Endothelial cell of umbilical vein (primary cell): ENCODE measurements around the gene CEP128. TPM values are rescaled to one million over a fixed set of nuclear protein-coding genes. Genes with fewer than 3 reads are reported as not detected.

ENCODE experiments used
- BruUV-seq: library from RNA; stranded (reverse); fragments of 400-500 nt; replicated peaks from 2 replicates; lab custom pipeline; 2021; lab: Mats Ljungman, UMichigan
- CTCF ChIA-PET: fragments of 300-600, 350-600 bp; sonication (Branson Sonifier 250); formaldehyde crosslinking; loops from one replicate; lab custom pipeline; 2021; ENCODE audit warnings: antibody characterized with exemption, inconsistent platforms; lab: Charles Lee
- POLR2A ChIA-PET: fragments of 300-600, 350-600 bp; sonication (Branson Sonifier 250); formaldehyde crosslinking; loops from one replicate; lab custom pipeline; 2021; ENCODE audit warnings: antibody characterized with exemption, inconsistent platforms; lab: Charles Lee
- DNase-seq: peaks from one replicate; pipeline ENCODE4 v3.0.0-alpha.2; 2011; ENCODE audit warnings: low read depth, low spot score
- FAIRE-seq: peaks from 2 replicates; lab custom pipeline; 2011; peaks lifted over from hg19 to GRCh38; lab: Jason Lieb, UNC
- H2AFZ ChIP-seq: 2 replicates; pipeline ENCODE4 v1.6.0; 2012; ENCODE audit warnings: low read depth, low read length, control low read depth, inconsistent platforms
- H3K27ac ChIP-seq: 2 replicates; pipeline ENCODE4 v1.5.1; 2011; ENCODE audit warnings: low read depth, mild to moderate bottlenecking, control low read depth, low read length, moderate library complexity; ENCODE audit not compliant: insufficient read depth
- H3K27me3 ChIP-seq, 2 experiments: 2 replicates each; pipeline versions ENCODE4 v1.6.0 to v1.6.1; 2011; ENCODE audit warnings: low read length in 2 of 2, mixed read lengths in 1 of 2; ENCODE audit not compliant: control insufficient read depth in 2 of 2, insufficient read depth in 2 of 2
- H3K36me3 ChIP-seq, 2 experiments: 2 replicates in 1 of 2; 3 replicates in 1 of 2; pipeline ENCODE4 v1.5.1; 2011; ENCODE audit warnings: low read length in 2 of 2, mild to moderate bottlenecking in 1 of 2, moderate library complexity in 1 of 2; ENCODE audit not compliant: control insufficient read depth in 2 of 2, insufficient read depth in 2 of 2; ENCODE audit errors: extremely low read depth in 1 of 2
- H3K4me1 ChIP-seq: 3 replicates; pipeline ENCODE4 v1.5.1; 2011; ENCODE audit warnings: mild to moderate bottlenecking, low read length; ENCODE audit not compliant: control insufficient read depth, insufficient read depth; ENCODE audit errors: extremely low read depth
- H3K4me2 ChIP-seq: 2 replicates; pipeline ENCODE4 v1.6.1; 2011; ENCODE audit warnings: low read length, control low read depth, mixed read lengths; ENCODE audit not compliant: insufficient read depth
- H3K4me3 ChIP-seq, 3 experiments: fragments of 200-600 bp in 1 of 3; sonication (generic), shearing (Covaris generic) in 1 of 3; replicated peaks in 1 of 3; 2 replicates each; pipeline ENCODE4 v1.5.1; 2011 to 2016; ENCODE audit warnings: control low read depth in 3 of 3, low read length in 3 of 3, mild to moderate bottlenecking in 2 of 3, inconsistent platforms in 1 of 3, low read depth in 1 of 3, moderate library complexity in 1 of 3; ENCODE audit not compliant: insufficient read depth in 1 of 3
- H3K79me2 ChIP-seq: 2 replicates; pipeline ENCODE4 v1.6.0; 2012; ENCODE audit warnings: low read length, inconsistent platforms; ENCODE audit not compliant: control insufficient read depth, insufficient read depth
- H3K9ac ChIP-seq: replicated peaks from 2 replicates; pipeline ENCODE3; 2011; ENCODE audit warnings: low read length, control low read depth; ENCODE audit not compliant: insufficient read depth; ENCODE audit errors: extremely low read depth
- H3K9me1 ChIP-seq: replicated peaks from 3 replicates; pipeline ENCODE4 v1.6.0; 2011; ENCODE audit warnings: mild to moderate bottlenecking, low read length; ENCODE audit not compliant: control insufficient read depth, insufficient read depth; ENCODE audit errors: extremely low read depth
- H3K9me3 ChIP-seq: replicated peaks from 2 replicates; pipeline ENCODE4 v1.5.1; 2012; ENCODE audit warnings: low read length, inconsistent platforms; ENCODE audit not compliant: control insufficient read depth, insufficient read depth
- H4K20me1 ChIP-seq: replicated peaks from 2 replicates; pipeline ENCODE3; 2011; ENCODE audit warnings: mild to moderate bottlenecking, low read length; ENCODE audit not compliant: control insufficient read depth, insufficient read depth; ENCODE audit errors: extremely low read depth
- CTCF ChIP-seq, 2 donors: IDR thresholded peaks; 1 replicate in 1 of 2; 2 replicates in 1 of 2; pipeline ENCODE4 v1.5.1; 2011; ENCODE audit warnings: low read length in 2 of 2, mild to moderate bottlenecking in 2 of 2, moderate library complexity in 2 of 2, control low read depth in 1 of 2, inconsistent platforms in 1 of 2, low read depth in 1 of 2; ENCODE audit not compliant: insufficient read depth in 1 of 2; ENCODE audit errors: extremely low read depth in 1 of 2
- FOS ChIP-seq: IDR thresholded peaks from 2 replicates; pipeline ENCODE4 v1.6.1; 2011; ENCODE audit warnings: mild to moderate bottlenecking, low read length, moderate library complexity, borderline replicate concordance; ENCODE audit not compliant: insufficient read depth
- GATA2 ChIP-seq: IDR thresholded peaks from 2 replicates; pipeline ENCODE4 v1.7.0; 2011; ENCODE audit warnings: low read depth, mild to moderate bottlenecking, moderate library complexity, mixed read lengths, low read length; ENCODE audit not compliant: insufficient read length, insufficient read depth
- MAX ChIP-seq: IDR thresholded peaks from 2 replicates; pipeline ENCODE4 v1.6.1; 2011; ENCODE audit not compliant: insufficient read depth, insufficient read length
- POLR2A ChIP-seq: IDR thresholded peaks from 2 replicates; pipeline ENCODE4 v1.6.1; 2012; ENCODE audit warnings: low read depth, mild to moderate bottlenecking, control low read depth, low read length
- dilution Hi-C: fragments of 300-500 bp; cut with MboI; formaldehyde crosslinking; loops from one replicate; pipeline ENCODE4 v1.15.0; 2019; ENCODE audit warnings: low sequenced_read_pairs; ENCODE audit not compliant: extremely low pct_ligation_motif_present
- intact Hi-C: fragments of 100-400 bp; cut with micrococcal nuclease; formaldehyde crosslinking; loops from one replicate; pipeline ENCODE4 v1.10.0; 2022
- polyA plus RNA-seq, 4 experiments: library from polyadenylated mRNA; depleted of rRNA in 3 of 4; stranded (reverse) in 3 of 4; unstranded in 1 of 4; fragments of >200 nt; gene quantifications; 2 replicates each; pipeline versions ENCODE4 v1.2.1 to v1.2.3, GENCODE V29; 2011 to 2012; ENCODE audit warnings: missing spikeins in 1 of 4
- total RNA-seq: library from RNA; stranded (reverse); gene quantifications from 2 replicates; pipeline ENCODE4 v1.2.3, GENCODE V29; 2021

CEP128 gene
- total and polyA plus RNA-seq, 2 donors (not counting 3 experiments of a cell fraction or from before 2014, with no cell fraction given) = 0.91 to 23.7 TPM

- H3K36me3 ChIP-seq = no peaks in the 10 kb centered on the region
- H3K4me1 ChIP-seq = peaks cover 4% of the 10 kb centered on the region
- peak within 1 kb of the TSS; percentile 33 for H3K9ac ChIP-seq
- ChIA-PET POLR2A (interaction anchor here (1.0 kb wide), 1 partner anchor 263 kb away, joined by 3 read pairs; no protein-coding TSS in a partner anchor), CTCF (interaction anchor here (0.6 to 7.8 kb wide), 13 partner anchors 12 to 899 kb away, joined by 3 to 99 read pairs (median 4); no protein-coding TSS in a partner anchor)
- no peak within 1 kb of the TSS for H3K27ac ChIP-seq
- dilution Hi-C loops (no loop called here), intact Hi-C loops (loop anchor here (1.0 kb wide), 2 partner anchors 256 to 498 kb away; no protein-coding TSS in a partner anchor)
- H3K4me3 ChIP-seq = peak within 1 kb of the TSS; percentile 5 to 51 (median 14)
- H3K9me1 ChIP-seq = no peaks in the 10 kb centered on the region
- DNase-seq = no peak
- BruUV-seq = no TSS peak
- peaks cover 22 to 56% of the 10 kb centered on the region in 2 experiments for H3K27me3 ChIP-seq
- H4K20me1 ChIP-seq = no peaks in the 10 kb centered on the region
- no peaks in the 10 kb centered on the region for H3K79me2 ChIP-seq
- H3K4me2 ChIP-seq = peak within 1 kb of the TSS; percentile 68
- no peak for TF ChIP-seq FOS
- TF ChIP-seq MAX = no peak
- no peak for TF ChIP-seq CTCF (IDR thresholded peaks at IDR 0.05; ENCODE audit: extremely low read depth in 1 of 2, insufficient read depth in 1 of 2, low read depth in 1 of 2, low read length in 2 of 2)
- no peak for TF ChIP-seq GATA2
- no peak for TF ChIP-seq POLR2A
- no peaks in the 10 kb centered on the region for H3K9me3 ChIP-seq
- peak within 1 kb of the TSS; percentile 99 for H2AFZ ChIP-seq
- FAIRE-seq = no peak
These were observed 13.9 kb upstream of the CEP128 start, which contains the start of gene TSHR for GRCh38 chr14:80955416-80955941. TSHR (plus strand) TSS chr14:80955621; CDS start chr14:80955681, 60 bp downstream.
